Measurements from ENCODE around the gene TEX11. TPM values are rescaled to one million over a fixed set of nuclear protein-coding genes. Genes with fewer than 3 reads are reported as not detected.
"Not testable (repeated sequence)": the region's sequence is repeated elsewhere in the genome, so short reads cannot be mapped to it uniquely, and the experiment has no call there.

TEX11 gene
- total RNA-seq, 2 donors from 2014 or later, result 1.0 to 2.0 TPM

- DNase-seq (no peak), ATAC-seq (no peak)
- intact Hi-C loops (cut with DNase I, micrococcal nuclease), result no loop called here
These were observed 272.8 kb downstream of the TEX11 start for GRCh38 chrX:70635669-70636068.

GRCh38 chrX:70635227-70635626, 273.3 kb downstream of the TEX11 start:
- DNase-seq (no peak), ATAC-seq (no peak)
- intact Hi-C loops (cut with DNase I, micrococcal nuclease), result no loop called here

- ATAC-seq, result no peak
- intact Hi-C loops (cut with DNase I, micrococcal nuclease), result no loop called here
- no peak for DNase-seq
These were observed 286.8 kb downstream of the TEX11 start for GRCh38 chrX:70621743-70622142.

GRCh38 chrX:70618467-70618866, 290.0 kb downstream of the TEX11 start:
- intact Hi-C loops (cut with DNase I, micrococcal nuclease), result no loop called here
- no peak for ATAC-seq
- no peak for DNase-seq

GRCh38 chrX:70613295-70613694, 295.2 kb downstream of the TEX11 start:
- ATAC-seq (peak; percentile 20), DNase-seq (no peak)
- intact Hi-C loops (cut with DNase I, micrococcal nuclease), result no loop called here

- DNase-seq (no peak), ATAC-seq (no peak)
- intact Hi-C loops (cut with DNase I, micrococcal nuclease), result no loop called here
These were observed 303.2 kb downstream of the TEX11 start for GRCh38 chrX:70605352-70605751.

GRCh38 chrX:70592091-70592490, 316.4 kb downstream of the TEX11 start:
- ATAC-seq, result no peak
- DNase-seq, result no peak
- intact Hi-C loops (cut with DNase I, micrococcal nuclease), result no loop called here

GRCh38 chrX:70587158-70587557, 321.4 kb downstream of the TEX11 start:
- DNase-seq; intact Hi-C loops (cut with DNase I, micrococcal nuclease); ATAC-seq: not testable (repeated sequence)

GRCh38 chrX:70577442-70577841, 331.1 kb downstream of the TEX11 start:
- no peak for ATAC-seq
- no peak for DNase-seq
- intact Hi-C loops (cut with DNase I, micrococcal nuclease), result no loop called here

GRCh38 chrX:70569922-70570576, 338.5 kb downstream of the TEX11 start:
- ATAC-seq; intact Hi-C loops (cut with DNase I, micrococcal nuclease): not testable (repeated sequence)
- DNase-seq, result peak in 1 of 2 donors; percentile 11

GRCh38 chrX:70554948-70555347, 353.6 kb downstream of the TEX11 start:
- DNase-seq, result no peak
- intact Hi-C loops (cut with DNase I, micrococcal nuclease), result no loop called here
- ATAC-seq, result no peak

- no peak for DNase-seq
- intact Hi-C loops (cut with DNase I, micrococcal nuclease), result no loop called here
- no peak for ATAC-seq
These were observed 354.0 kb downstream of the TEX11 start for GRCh38 chrX:70554523-70554922.

- intact Hi-C loops (cut with DNase I, micrococcal nuclease), result no loop called here
- ATAC-seq (peak; percentile 56), DNase-seq (no peak)
These were observed 354.4 kb downstream of the TEX11 start for GRCh38 chrX:70554081-70554480.

- ATAC-seq, result peak; percentile 86
- intact Hi-C loops (cut with DNase I, micrococcal nuclease), result no loop called here
- DNase-seq, result no peak
These were observed 355.0 kb downstream of the TEX11 start for GRCh38 chrX:70553516-70553915.

GRCh38 chrX:70552130-70552704, 356.3 kb downstream of the TEX11 start:
- DNase-seq (no peak), ATAC-seq (peak; percentile 70)
- intact Hi-C loops (cut with DNase I, micrococcal nuclease), result no loop called here

GRCh38 chrX:70549429-70549828, 359.1 kb downstream of the TEX11 start:
- intact Hi-C loops (cut with DNase I, micrococcal nuclease), result no loop called here
- DNase-seq (no peak), ATAC-seq (no peak)

GRCh38 chrX:70535198-70535597, 373.3 kb downstream of the TEX11 start:
- intact Hi-C loops (cut with DNase I, micrococcal nuclease), result no loop called here
- peak; percentile 96 for ATAC-seq
- peak in 1 of 2 donors; percentile 17 for DNase-seq

- DNase-seq (no peak), ATAC-seq (no peak)
- intact Hi-C loops (cut with DNase I, micrococcal nuclease), result no loop called here
These were observed 380.7 kb downstream of the TEX11 start for GRCh38 chrX:70527610-70528345.

GRCh38 chrX:70527053-70527452, 381.5 kb downstream of the TEX11 start:
- intact Hi-C loops (cut with DNase I, micrococcal nuclease), result no loop called here
- DNase-seq, result no peak
- ATAC-seq, result no peak

GRCh38 chrX:70525733-70526132, 382.8 kb downstream of the TEX11 start:
- DNase-seq (peak in 1 of 2 donors; percentile 31), ATAC-seq (peak; percentile 79)
- intact Hi-C loops (cut with DNase I, micrococcal nuclease), result no loop called here

All from left colon (tissue), 2 donors.